CD4-positive, alpha-beta T cell treated with Interferon gamma for 1 hour (primary cell): Measurements from ENCODE around the gene TAS2R10.
"Not testable (repeated sequence)": the region's sequence is repeated elsewhere in the genome, so short reads cannot be mapped to it uniquely, and the experiment has no call there.

ENCODE experiments used
- DNase-seq: peaks from one replicate; pipeline ENCODE4 v3.0.0-alpha.2; 2020

The TAS2R10 gene, protein sequence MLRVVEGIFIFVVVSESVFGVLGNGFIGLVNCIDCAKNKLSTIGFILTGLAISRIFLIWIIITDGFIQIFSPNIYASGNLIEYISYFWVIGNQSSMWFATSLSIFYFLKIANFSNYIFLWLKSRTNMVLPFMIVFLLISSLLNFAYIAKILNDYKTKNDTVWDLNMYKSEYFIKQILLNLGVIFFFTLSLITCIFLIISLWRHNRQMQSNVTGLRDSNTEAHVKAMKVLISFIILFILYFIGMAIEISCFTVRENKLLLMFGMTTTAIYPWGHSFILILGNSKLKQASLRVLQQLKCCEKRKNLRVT

DNA sequence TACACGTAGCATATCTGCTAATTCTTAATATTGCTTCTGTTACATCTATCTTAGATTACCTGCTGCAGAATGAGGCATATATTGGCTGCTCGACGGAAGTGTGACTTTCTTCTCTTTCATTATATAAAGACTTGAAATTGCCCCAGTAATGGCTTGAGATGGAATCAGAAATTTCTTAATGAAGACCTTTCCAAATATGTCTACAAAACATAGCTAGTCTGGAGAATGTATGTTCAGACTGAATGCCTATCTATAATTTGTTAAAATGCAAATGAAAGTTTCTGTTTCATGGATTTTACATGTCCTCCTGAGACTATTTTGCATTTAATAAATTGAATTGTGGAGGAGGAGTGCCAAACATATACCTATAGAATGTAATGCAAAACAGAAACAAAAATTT lies at the start of gene TAS2R10:
Gene TAS2R10, minus strand, starts transcription at position 101 of the 400 bp plus-strand sequence. Its CDS starts 89 bp downstream, at position 12.
- DNase-seq = no peak

DNA sequence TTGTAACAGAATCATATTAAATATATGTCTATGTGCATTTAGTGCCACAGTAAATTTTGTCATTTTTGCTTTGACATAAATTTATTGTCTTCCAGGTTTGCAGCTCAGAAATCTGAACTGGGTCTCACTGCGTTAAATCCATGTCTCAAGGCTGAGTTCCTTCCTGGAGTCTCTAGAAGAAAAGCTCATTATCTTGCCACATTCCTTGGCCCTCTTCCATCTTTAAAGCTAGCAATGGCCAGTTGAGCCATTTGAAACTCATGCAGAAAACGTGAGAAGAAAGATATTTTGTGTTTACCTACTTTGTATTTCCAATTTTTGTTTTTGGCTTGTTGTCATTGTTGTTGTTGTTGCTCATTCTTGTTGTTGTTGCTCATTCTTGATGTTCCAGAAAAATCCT lies 47.2 kb upstream of the TAS2R10 start:
- no peak for DNase-seq

DNA sequence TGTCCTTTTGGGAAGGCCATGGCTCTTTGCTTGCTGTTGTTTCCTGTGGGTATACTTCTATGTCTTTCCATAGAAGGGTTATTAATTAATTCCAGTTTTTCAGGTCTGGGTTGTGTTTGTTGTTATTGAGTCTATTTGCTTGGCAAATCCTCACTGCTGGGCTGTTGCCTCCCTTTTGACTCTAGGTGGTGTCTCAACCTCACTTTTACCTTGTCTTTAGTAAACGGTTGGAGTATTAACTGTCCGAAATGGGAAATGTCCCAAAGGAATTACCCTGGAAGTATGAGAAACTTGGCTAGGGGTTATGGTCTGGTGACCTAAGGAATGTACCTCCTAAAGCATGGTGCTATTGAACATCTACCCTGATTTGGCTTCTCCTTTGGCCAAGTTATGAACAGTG lies 41.2 kb upstream of the TAS2R10 start:
- DNase-seq = no peak

DNA sequence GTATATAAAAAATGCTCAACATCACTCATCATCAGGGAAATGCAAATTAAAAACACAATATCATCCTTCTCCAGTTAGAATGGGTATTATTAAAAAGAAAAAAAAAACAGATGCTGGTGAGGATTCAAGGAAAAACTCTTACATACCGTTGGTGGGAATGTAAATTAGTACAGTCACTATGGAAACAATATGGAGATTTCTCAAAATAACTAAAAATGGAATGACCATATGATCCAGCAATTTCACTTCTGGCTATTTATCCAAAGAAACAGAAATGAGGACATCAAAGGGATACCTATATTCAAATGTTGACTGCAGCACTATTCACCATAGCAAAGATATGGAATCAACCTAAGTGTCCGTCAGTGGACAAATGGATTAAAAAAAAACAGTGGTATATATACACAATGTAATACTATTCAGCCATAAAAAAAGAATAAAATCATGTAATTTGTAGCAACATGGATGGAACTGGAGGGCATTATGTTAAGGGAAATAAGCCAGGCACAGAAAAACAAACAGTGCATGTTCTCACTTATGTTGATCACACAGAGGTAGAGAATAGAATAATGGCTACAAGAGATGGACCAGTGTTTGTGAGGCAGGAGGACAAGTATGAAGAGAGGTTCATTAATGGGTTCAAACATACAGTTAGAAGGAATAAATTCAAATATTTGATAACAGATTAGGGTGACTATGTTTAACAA lies 37.5 kb upstream of the TAS2R10 start:
- DNase-seq = no peak

DNA sequence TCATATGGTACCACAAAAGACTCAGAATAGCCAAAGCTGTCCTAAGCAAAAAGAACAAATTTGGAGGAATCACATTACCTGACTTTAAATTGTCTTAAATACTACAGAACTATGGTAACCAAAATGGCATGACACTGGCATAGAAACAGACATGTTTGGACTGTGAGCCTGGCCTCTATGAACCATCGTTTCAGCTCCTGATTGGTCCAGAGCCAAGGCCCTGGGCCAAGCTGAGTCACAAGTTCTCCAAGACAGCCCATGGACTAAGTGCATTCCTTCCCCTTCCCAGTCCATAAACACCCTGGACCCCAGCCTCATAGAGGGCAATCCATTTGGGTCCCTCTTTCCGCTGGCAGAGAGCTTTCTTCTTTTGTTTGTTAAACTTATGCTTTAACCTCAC lies 35.2 kb upstream of the TAS2R10 start:
- DNase-seq = no peak

DNA sequence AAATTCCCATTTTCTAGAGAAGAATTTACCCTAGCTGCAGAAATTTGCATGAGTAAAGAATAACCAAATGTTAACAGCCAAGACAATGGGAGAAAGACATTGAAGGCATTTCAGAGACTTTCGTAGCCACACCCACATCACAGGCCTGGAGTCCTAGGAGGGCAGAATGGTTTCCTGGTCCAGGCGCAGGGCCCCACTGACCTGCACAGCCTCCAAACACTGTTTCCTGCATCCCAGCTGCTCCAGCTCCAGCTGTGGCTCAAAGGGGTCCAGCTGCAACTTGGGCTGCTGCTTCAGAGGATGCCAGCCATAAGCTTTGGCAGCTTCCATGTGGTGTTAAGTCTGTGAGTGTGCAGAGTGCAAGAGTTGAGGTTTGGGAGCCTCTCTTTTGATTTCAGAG lies 29.6 kb upstream of the TAS2R10 start:
- DNase-seq = no peak

DNA sequence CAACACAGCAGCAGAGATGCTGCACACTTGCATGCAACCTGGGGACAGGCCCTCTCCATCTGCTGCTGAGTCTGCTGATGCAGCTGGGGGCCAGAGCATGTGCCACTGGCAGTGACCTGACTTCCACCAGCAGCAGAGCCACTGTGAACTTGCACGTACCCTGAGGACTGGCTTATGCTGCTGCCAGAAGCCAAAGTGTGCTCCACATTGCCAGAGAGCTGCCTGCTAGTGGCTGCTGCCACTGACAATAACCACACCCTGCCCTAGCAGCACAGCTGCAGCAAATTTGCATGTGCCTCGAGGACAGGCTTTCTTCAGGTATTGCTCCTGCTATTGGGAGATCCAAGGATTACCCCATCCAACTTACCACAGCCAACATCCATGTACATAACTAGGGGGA lies 27.6 kb upstream of the TAS2R10 start:
- no peak for DNase-seq

DNA sequence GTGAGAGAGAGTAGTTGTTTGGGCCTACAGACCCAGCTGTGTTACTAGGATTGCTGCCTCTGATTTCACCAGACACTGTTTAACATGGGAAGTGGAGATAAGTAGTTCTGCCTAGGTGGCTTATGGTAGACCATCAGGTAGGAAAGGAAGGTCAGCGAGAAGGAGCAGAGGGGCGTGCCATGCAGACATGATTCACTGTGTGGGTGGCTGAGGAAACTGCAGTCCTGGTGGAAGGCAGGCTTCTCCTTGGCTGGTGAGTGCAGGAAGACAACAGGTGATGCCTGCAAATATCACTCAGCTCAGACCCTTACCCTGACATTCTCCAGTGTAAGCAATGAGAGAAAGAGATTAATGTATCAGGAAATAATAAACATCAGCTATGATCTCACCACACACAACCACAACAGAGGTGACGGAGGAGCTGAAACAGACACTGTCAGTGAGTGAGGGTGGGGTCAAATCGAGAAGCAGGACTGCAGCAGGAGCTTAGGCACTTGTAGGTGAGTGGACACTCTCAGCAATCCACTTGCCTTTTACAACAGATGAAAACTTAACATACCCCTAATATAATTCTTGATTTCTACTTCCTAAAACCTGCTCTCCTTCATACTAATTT lies 25.2 kb upstream of the TAS2R10 start:
- no peak for DNase-seq

DNA sequence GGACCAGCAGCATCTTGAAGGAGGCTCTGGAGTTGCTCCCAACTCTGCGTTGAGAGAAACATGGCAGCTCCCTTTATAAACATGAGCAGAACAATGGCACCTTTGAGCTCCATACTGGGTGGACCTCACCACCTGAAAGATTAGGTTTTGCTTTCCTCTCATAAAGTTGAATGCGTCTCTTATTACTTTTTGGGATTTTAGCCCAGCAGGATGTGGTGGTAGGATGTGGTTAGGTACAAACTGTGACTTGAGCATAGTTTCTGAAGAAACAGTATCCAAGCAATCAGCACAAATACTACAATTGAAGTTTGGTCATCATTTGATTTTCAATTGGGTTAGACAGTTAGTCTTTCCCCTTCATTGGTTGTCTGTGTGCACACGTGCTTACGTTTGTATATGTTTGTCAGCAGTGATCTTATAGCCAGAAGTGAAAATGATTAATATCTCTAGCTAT lies 23.3 kb upstream of the TAS2R10 start, which contains the start of gene PRR4:
Gene PRR4, minus strand, starts transcription at position 51 of the 454 bp plus-strand sequence. Its CDS starts 38 bp downstream, at position 13.
- DNase-seq = no peak

DNA sequence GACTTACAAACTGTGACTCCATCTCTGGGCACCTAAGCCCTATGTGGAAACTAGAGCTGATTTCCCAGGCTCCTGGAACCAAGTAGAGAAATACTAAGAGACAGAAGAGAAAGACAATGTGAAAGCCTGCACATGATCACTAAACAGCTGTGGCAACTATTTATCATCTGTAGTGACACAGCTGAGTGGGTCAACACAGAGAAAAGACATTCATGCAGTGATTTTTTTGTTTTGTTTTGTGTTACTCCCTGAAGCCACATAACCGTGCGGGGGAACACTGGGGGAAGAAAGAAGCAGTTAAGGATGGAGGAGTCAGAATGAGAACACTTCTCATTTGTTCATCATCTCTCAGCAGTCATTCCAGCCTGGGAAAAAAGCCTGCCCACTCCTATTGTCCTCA lies 21.6 kb upstream of the TAS2R10 start:
- DNase-seq = no peak

DNA sequence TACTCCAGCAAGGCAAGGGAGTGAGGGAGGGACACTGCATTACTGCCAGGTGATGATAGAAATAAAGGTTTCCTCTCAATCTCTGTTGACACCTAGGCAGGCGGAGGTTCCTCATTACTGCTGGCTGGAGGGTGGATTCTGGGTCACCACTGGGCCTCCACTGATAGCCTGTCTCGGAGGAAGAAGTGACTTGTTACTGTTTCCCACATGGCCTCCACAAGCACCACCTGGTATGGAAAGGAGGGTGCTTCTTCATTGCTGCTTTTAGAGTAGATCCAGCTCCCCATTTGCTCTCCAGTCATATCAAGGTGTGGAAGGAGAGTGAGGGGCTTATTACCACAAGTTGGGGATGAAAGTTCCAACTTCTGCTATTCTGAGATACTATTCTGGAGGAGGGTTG lies 16.7 kb upstream of the TAS2R10 start:
- DNase-seq = no peak

DNA sequence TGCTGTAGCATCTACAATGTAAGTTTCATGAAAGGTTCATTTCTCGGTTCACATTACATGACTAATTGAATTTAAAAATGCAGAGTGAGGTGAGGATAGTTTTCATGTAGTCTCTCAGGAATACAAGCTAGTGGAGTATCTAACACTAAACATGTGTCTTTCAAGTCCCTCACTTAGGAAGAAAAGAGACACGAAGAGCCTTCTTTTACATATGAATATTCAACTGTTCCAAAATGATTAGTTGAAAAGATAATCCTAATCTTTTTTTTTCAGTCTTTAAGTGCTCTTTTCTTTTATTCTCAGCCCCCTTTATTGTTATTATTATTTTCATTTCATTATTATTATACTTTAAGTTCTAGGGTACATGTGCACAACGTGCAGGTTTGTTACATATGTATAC lies 12.3 kb upstream of the TAS2R10 start:
- DNase-seq = no peak

DNA sequence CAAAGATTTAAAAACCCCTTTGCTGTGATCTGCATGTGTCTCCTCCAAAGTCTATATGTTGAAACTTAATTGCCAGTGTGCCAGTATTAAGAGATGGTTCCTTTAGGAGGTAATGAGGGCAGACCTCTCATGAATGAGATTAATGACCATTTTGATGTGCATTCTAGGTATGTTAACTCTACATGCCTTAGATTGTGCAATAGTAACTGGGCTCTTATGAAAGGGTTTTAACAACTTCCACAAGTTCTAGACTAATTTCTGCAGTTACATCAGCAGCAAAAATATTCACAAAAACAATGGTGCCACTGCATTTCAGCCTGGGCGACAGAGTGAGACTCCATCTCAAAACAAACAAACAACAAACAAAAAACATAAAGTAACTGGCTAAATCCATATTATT lies 3.8 kb upstream of the TAS2R10 start:
- DNase-seq = no peak

DNA sequence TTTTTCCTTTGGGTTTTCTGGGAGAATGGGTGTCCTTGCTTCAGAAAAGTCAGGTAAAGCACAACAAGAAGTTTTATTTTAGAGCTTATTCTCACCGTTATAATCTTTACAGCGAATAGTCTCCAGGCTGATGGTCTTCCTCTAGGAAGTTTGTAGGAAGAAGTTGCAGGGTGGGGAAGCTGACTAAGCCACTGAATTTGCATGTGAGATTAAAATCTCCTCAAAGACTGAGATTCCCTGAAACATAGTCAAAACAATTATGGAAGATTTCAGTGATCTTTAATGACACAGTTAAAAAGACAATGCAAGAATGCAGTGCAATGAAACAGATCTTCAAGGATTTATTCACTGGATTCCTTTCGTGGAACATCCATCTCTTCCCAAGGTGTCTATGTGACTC lies 1.2 kb downstream of the TAS2R10 start:
- DNase-seq = no peak

DNA sequence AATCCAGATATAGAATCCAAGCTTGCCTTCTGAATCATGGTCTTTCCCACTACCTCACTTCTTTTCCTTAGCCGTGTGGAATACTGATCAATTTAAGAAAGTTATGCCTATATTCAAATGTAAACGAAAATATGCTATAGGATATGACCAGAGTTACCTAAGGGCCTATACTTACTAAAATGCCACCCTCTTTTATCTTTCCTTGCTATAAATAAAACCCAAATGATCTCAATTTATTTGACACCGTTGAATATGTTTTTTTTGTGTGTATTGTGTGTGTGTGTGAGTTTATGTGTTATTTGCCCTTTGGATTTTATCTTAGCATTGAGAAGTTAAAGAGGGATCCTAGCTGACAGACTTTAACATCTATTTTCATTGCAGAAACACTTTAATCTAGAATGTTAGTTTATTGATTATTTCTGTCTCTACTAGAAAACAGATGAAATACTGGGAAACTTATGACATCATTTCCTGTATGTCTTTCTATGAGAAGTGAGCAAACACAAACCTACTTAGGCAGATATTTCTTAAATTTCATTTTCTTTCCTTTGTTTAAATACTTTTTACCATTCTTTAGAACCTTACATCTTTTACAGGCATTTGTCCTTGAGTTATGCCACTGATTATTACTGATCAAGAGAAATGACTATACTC lies 14.1 kb downstream of the TAS2R10 start:
- DNase-seq = no peak

DNA sequence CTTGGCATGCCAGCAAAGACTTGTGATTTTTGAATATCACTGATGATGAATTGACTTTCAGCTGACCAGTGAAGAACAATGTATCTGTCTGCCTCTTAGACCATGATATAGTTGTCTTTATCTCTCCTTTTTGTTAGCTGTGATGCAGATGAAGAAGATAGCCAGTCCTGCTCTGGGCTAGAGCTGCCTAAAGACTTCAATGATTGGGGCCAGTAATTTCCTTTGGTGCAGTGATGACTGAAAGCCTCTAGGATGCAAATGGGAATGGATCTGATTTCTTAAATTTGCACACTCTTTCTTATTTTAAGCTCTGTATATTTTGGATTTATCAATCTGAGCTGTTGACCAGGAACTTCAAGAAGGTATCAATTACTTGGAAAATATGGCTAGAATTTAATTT lies 16.1 kb downstream of the TAS2R10 start, which contains the start of gene TAS2R9:
Gene TAS2R9, minus strand, starts transcription at position 101 of the 400 bp plus-strand sequence. Its CDS starts 93 bp downstream, at position 8.
- DNase-seq = no peak

DNA sequence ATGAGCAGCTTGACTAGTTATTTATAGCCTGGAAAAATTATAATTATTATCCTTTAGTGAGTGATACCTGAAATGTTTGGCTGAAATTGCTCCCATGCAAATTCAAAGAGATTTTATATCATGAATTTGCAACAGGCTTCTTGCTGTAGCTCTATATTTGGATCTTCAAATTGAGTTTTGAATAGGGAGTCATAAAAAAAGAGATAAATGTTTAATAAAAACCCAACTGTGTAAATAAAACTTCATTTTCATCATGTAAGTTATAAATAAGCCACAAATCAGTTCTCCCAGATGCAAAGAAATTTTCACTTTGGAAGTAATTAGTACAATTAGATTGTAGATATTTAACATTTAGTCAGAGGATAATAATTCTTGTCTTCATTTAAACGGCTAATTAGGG lies 19.0 kb downstream of the TAS2R10 start, which contains the start of gene TAS2R8:
Gene TAS2R8, minus strand, starts transcription at position 101 of the 400 bp plus-strand sequence. CDS start 306 bp downstream, outside the sequence.
- no peak for DNase-seq

DNA sequence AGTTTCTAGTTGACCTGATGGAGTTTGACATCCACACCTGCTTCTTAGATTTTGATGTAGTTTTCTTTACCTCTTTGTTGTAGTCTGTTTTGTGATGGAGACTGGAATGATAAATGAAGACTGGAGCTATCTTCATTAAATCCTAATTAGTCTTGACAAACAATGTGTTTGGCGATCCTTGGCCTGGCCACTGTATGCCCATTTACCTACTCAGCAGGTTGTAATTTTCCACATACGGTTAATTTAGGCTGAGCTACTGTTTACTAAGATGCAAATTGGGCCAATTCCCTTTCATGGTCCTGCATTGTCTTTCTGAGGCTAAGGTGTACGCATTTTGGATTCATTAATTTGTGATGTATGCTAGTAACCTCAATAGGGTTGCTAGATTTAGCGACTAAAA lies 23.6 kb downstream of the TAS2R10 start, which contains the start of gene TAS2R7:
Gene TAS2R7, minus strand, starts transcription at position 41 of the 400 bp plus-strand sequence. CDS start 57 bp downstream, outside the sequence.
- no peak for DNase-seq

DNA sequence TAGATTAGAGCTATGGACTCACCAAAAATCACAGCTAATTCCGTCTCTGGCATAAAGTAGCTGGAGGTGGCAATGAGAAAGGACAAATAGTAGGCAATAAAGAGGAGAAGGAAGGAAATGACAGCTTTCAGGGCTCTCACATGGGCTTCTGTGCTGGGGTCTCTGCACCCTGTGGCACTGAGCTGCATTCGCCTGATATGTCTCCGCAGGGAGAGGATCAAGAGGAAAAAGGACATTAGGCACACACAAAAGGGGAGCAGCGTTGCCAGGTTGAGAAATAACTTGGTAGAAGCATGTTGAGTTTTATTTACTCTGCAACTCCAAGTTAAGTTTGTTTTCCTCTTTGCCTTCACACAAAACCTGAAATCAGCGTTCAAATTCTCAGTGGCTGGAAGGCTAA lies 24.4 kb downstream of the TAS2R10 start:
- DNase-seq = no peak

DNA sequence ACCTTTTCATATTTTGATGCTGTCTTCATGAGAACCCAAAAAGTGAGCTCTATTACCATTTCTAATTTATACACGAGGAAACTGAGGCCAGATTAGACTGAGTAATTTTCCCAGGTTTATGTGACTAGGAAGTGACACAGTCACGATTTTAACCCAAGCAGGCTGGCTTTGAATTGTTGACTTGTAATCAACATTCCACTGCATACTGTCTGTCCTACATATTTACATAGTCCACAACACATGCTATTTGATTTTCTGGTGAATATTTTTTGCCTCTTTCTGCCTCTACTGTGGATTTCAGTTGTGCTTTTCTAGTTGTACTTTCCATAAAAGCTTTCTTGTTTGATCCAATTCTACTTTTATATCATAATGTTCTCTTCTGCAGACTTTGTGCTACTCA lies 31.9 kb downstream of the TAS2R10 start:
- DNase-seq = no peak

DNA sequence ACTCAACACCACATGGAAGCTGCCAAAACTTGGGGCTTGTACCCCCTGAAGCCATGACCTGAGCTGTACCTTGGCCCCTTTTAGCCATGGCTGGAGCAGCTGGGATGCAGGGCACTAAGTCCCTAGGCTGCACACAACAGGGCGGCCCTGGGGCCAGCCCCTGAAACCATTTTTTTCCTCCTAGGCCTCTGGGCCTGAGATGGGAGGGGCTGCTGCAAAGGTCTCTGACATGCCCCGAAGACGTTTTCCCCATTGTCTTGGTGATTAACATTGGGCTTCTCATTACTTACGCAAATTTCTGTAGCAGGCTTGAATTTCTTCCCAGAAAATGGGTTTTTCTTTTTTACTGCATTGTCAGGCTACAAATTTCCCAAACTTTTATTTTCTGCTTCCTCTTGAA lies 34.4 kb downstream of the TAS2R10 start:
- DNase-seq = not testable (repeated sequence)

DNA sequence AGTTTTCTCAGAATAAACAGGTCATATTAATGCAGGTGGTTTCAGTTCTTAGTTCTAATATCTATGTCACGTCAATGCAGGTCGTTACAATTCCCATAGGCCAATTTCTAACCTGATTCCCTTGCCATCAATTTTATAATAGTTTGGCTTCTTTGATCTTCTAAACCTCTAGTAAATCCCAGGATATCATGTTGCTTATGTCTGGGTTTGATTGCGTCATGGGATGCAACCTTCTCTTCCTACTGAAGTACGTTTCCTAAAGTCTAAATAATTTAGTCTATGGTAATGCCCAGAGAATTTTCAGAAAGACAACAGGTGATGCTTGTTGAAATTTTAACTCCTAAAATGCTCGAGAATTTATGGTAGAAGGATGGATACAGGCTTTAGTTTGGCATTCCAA lies 42.9 kb downstream of the TAS2R10 start:
- no peak for DNase-seq

DNA sequence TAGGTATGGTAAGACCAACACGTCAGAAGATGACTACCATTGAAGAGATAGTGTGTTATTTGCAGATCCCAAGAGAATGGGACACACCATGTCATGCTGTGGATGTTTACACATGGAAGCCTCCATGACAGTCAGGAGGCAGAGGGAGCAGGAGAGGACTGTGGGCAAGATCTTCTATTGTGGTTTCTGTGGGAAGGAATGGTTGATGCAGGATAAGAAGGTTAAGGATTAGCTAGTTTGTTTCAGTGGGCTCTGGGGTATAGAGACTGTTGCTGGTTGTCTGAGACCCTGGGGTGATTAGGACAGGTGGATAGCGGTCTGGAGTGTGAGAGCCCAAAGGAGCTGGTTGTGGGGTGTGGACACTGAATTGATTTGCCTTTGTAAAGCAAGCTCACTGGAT lies 47.1 kb downstream of the TAS2R10 start:
- DNase-seq = no peak
